Measurements from ENCODE around the gene RAD51B. TPM values are rescaled to one million over a fixed set of nuclear protein-coding genes. Genes with fewer than 3 reads are reported as not detected.

Gene RAD51B
- total RNA-seq, 4 donors from 2014 or later: 8.9 to 30.3 (median 10.4) TPM

DNA sequence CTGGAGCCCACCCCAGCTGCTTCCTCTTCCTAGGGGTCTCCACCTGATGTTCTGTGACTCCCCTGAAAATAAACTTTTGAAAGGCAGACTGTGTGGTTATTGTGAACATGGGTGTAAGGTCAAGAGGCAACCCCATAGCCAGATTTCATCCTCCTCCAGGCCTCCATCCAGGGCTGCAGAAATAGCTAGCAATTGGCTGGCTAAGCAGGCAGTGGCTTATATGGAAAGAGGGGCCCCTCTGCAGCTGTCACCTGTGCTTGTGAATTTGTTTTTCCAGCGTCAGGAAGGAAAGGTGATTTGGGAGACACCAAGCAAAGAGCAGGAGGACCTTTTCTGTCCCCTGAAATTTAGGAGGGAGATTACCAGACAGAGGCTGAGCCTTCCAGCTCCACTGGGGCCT, 917.5 kb downstream of the RAD51B start:
- ATAC-seq (ENCODE audit: low FRiP score) (no peak), DNase-seq (ENCODE audit: low spot score) (no peak)
- TF ChIP-seq CTCF (IDR thresholded peaks at IDR 0.05): no peak

DNA sequence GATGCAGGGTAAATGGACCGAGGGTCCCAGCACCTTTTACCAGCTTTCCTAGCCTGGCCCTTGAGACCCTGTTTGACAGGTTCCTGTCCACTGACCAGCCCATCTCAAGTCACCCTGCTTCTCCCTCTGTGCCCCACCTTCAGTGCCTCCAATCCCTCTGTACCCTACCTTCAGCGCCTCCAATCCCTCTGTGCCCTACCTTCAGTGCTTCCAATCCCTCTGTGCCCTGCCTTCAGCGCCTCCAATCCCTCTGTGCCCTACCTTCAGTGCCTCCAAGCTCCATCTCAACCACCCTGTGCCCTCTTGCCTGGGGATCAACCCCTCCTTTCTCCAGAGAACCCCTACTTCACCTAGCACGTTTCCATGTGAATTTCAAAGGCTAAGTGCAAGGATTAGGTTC, 919.0 kb downstream of the RAD51B start:
- DNase-seq (ENCODE audit: low spot score): no peak

DNA sequence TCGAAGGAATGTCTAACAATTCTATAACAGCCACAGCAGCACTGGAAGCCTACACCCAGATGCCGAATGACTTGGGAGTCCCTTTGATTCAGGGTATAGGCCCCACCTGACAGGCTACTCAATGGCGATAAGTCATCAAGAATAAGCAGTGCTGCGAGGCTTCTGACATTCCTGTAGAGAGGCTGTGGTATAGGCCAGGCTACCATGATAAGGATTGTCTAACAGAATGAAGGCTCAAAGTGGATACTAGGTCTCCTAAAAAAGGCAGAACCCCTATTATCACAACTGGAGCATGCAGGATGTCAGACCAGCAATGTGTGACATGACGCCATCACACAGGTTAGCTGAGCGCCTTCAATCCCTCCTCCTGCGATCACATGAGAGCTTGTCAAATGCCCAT, 920.1 kb downstream of the RAD51B start:
- no peak for TF ChIP-seq CTCF (IDR thresholded peaks at IDR 0.05)
- no peak for ATAC-seq (ENCODE audit: low FRiP score)
- no peak for DNase-seq (ENCODE audit: low spot score)

More for the DNA sequence above, 919.0 kb downstream of the RAD51B start:
- ATAC-seq (ENCODE audit: low FRiP score): no peak
- TF ChIP-seq CTCF (IDR thresholded peaks at IDR 0.05): no peak

GRCh38 chr14:68740788-68741476, 921.4 kb downstream of the RAD51B start:
- ATAC-seq (ENCODE audit: low FRiP score) (no peak), DNase-seq (ENCODE audit: low spot score) (no peak)
- no peak for TF ChIP-seq CTCF (IDR thresholded peaks at IDR 0.05)

GRCh38 chr14:68741477-68741791, 921.9 kb downstream of the RAD51B start:
- TF ChIP-seq CTCF (IDR thresholded peaks at IDR 0.05): no peak
- DNase-seq (ENCODE audit: low spot score) (no peak), ATAC-seq (ENCODE audit: low FRiP score) (no peak)

- ATAC-seq (ENCODE audit: low FRiP score) (no peak), DNase-seq (ENCODE audit: low spot score) (no peak)
- no peak for TF ChIP-seq CTCF (IDR thresholded peaks at IDR 0.05)
Observed at GRCh38 chr14:68741839-68742470, 922.4 kb downstream of the RAD51B start.

- ATAC-seq (ENCODE audit: low FRiP score) (no peak), DNase-seq (ENCODE audit: low spot score) (no peak)
- TF ChIP-seq CTCF (IDR thresholded peaks at IDR 0.05): no peak
Observed at GRCh38 chr14:68744613-68745012, 925.0 kb downstream of the RAD51B start.

All from omental fat pad (tissue), 4 donors.